Uterus (tissue), 4 donors: ENCODE results near the gene PLEKHM2. TPM values are rescaled to one million over a fixed set of nuclear protein-coding genes. Genes with fewer than 3 reads are reported as not detected.

Experiments used
- DNase-seq, 2 donors: peaks; one replicate each; pipeline ENCODE4 v3.0.0-alpha.2; 2019 to 2020
- H3K27ac ChIP-seq, 2 donors: fragments of 200-600 bp; sonication (generic); 1 replicate in 1 of 2; 2 replicates in 1 of 2; pipeline ENCODE4 v1.5.1; 2016 to 2018
- H3K27me3 ChIP-seq, 2 donors: fragments of 200-600 bp; sonication (generic); one replicate each; pipeline ENCODE4 v1.5.1; 2018 to 2019; ENCODE audit warnings: control low read depth in 1 of 2
- H3K36me3 ChIP-seq, 2 donors: fragments of 200-600 bp; sonication (generic); one replicate each; pipeline ENCODE4 v1.5.1; 2019; ENCODE audit warnings: control low read depth in 1 of 2
- H3K4me1 ChIP-seq, 2 donors: fragments of 200-600 bp; sonication (generic); one replicate each; pipeline ENCODE4 v1.5.1; 2018 to 2019; ENCODE audit warnings: control low read depth in 1 of 2
- H3K4me3 ChIP-seq, 2 donors: fragments of 200-600 bp; sonication (generic); 1 replicate in 1 of 2; 2 replicates in 1 of 2; pipeline ENCODE4 v1.5.1; 2018 to 2019; ENCODE audit warnings: mild to moderate bottlenecking in 1 of 2
- H3K9me3 ChIP-seq, 2 donors: fragments of 200-600 bp; sonication (generic); one replicate each; pipeline ENCODE4 v1.5.1; 2019; ENCODE audit warnings: control low read depth in 1 of 2
- CTCF ChIP-seq, 4 experiments: fragments of 200-600 bp in 2 of 4; fragments of 450-650 bp in 2 of 4; sonication (generic) in 2 of 4; IDR thresholded peaks; one replicate each; pipeline ENCODE4 v1.5.1; 2016 to 2019; ENCODE audit warnings: antibody characterized with exemption in 4 of 4, mild to moderate bottlenecking in 2 of 4, moderate library complexity in 1 of 4
- POLR2A ChIP-seq, 2 donors: fragments of 450-650 bp; IDR thresholded peaks; one replicate each; pipeline ENCODE4 v1.6.1; 2016; ENCODE audit warnings: antibody characterized with exemption in 2 of 2, mild to moderate bottlenecking in 1 of 2, moderate library complexity in 1 of 2
- intact Hi-C: fragments of 100-400 bp; cut with DNase I; formaldehyde crosslinking; loops from one replicate; pipeline ENCODE4 v1.15.1; 2023; ENCODE audit warnings: low total_unique reads
- total RNA-seq, 4 donors: library from RNA; depleted of rRNA in 3 of 4; stranded (reverse); fragments of >200 nt in 3 of 4; gene quantifications; one replicate each; pipeline versions ENCODE4 v1.1.0 to v1.2.4, GENCODE V29; 2014 to 2023
- donor health status: DM: yes; HTN: yes; CAD: no.

The PLEKHM2 gene
- total RNA-seq, 4 donors from 2014 or later, result 21.3 to 70.2 (median 30.7) TPM

GRCh38 chr1:15749399-15750291, 65.5 kb downstream of the PLEKHM2 start:
- no peaks in the 10 kb centered on the region for H3K9me3 ChIP-seq
- H3K4me3 ChIP-seq, result no peak overlapping the region
- H3K27ac ChIP-seq, result peak overlapping the region; percentile 45 to 61
- no peaks in the 10 kb centered on the region for H3K27me3 ChIP-seq
- intact Hi-C loops, result loop anchor here (10.0 kb wide), 1 partner anchor 155 kb away; no protein-coding TSS in a partner anchor
- no peaks in the 10 kb centered on the region for H3K36me3 ChIP-seq
- no peak for TF ChIP-seq POLR2A (IDR thresholded peaks at IDR 0.05)
- TF ChIP-seq CTCF (IDR thresholded peaks at IDR 0.05), result no peak
- peaks cover 9 to 16% of the 10 kb centered on the region in 2 donors for H3K4me1 ChIP-seq
- DNase-seq, result peak; percentile 52 to 53

GRCh38 chr1:15750924-15751323, 66.8 kb downstream of the PLEKHM2 start:
- Histone ChIP-seq H3K4me1 (peaks cover 9 to 16% of the 10 kb centered on the region in 2 donors), H3K27ac (no peak overlapping the region), H3K4me3 (no peak overlapping the region), H3K27me3 (no peaks in the 10 kb centered on the region), H3K9me3 (no peaks in the 10 kb centered on the region), H3K36me3 (no peaks in the 10 kb centered on the region)
- TF ChIP-seq POLR2A (IDR thresholded peaks at IDR 0.05), result no peak
- TF ChIP-seq CTCF (IDR thresholded peaks at IDR 0.05), result no peak
- intact Hi-C loops, result no loop called here
- DNase-seq, result no peak

- H3K4me1 ChIP-seq, result peaks cover 9 to 16% of the 10 kb centered on the region in 2 donors
- H3K4me3 ChIP-seq, result no peak overlapping the region
- TF ChIP-seq CTCF (IDR thresholded peaks at IDR 0.05), result no peak
- no peak for TF ChIP-seq POLR2A (IDR thresholded peaks at IDR 0.05)
- no peaks in the 10 kb centered on the region for H3K9me3 ChIP-seq
- H3K27ac ChIP-seq, result no peak overlapping the region
- intact Hi-C loops, result no loop called here
- no peaks in the 10 kb centered on the region for H3K27me3 ChIP-seq
- H3K36me3 ChIP-seq, result no peaks in the 10 kb centered on the region
- DNase-seq, result no peak
These were observed 67.6 kb downstream of the PLEKHM2 start for GRCh38 chr1:15751717-15752116.

GRCh38 chr1:15753776-15754175, 69.7 kb downstream of the PLEKHM2 start:
- intact Hi-C loops, result no loop called here
- peak overlapping the region in 1 of 2 donors; percentile 13 for H3K27ac ChIP-seq

More at GRCh38 chr1:15753776-15754175, 69.7 kb downstream of the PLEKHM2 start:
- Histone ChIP-seq H3K4me3 (no peak overlapping the region), H3K36me3 (no peaks in the 10 kb centered on the region), H3K27me3 (no peaks in the 10 kb centered on the region), H3K9me3 (no peaks in the 10 kb centered on the region), H3K4me1 (peaks cover 9 to 14% of the 10 kb centered on the region in 2 donors)
- TF ChIP-seq CTCF (IDR thresholded peaks at IDR 0.05) (no peak), POLR2A (IDR thresholded peaks at IDR 0.05) (no peak)
- no peak for DNase-seq
